ENCODE results near the gene IFIT1B.
"Not testable (repeated sequence)": the region's sequence is repeated elsewhere in the genome, so short reads cannot be mapped to it uniquely, and the experiment has no call there.

IFIT1B gene

GRCh38 chr10:89348975-89349374 is 28.9 kb upstream of the IFIT1B start:
- DNase-seq, result no peak

DNA sequence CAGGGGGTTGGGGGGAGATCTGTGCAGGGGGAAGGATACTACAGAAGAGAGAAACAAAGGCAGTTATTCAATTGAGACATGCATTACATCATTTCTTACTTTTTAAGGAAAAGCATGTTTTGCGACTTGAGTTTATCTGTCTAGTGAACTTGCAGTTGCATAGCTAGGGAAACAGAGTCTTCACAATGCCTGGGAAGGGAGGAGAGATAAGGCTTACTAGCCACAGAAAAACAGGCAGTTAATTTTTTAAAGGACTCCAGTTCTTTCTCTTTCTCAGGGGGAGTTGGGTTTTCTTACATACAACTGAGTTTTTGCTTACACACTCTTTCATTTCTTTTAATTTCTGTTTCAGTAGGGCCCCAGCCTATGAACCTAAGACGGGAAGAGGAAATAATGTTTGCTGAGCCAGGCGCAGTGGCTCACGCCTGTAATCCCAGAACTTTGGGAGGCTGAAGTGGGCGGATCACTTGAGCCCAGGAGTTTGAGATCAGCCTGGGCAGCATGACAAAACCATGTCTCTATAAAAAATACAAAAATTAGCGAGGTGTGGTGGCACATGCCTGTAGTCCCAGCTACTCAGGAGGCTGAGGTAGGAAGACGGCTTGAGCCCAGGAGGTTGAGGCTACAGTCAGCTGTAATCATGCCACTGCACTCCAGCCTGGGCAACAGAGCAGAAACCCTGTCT is 27.1 kb upstream of the IFIT1B start:
- not testable (repeated sequence) for DNase-seq

GRCh38 chr10:89351412-89351779 is 26.5 kb upstream of the IFIT1B start:
- no peak for DNase-seq

DNA sequence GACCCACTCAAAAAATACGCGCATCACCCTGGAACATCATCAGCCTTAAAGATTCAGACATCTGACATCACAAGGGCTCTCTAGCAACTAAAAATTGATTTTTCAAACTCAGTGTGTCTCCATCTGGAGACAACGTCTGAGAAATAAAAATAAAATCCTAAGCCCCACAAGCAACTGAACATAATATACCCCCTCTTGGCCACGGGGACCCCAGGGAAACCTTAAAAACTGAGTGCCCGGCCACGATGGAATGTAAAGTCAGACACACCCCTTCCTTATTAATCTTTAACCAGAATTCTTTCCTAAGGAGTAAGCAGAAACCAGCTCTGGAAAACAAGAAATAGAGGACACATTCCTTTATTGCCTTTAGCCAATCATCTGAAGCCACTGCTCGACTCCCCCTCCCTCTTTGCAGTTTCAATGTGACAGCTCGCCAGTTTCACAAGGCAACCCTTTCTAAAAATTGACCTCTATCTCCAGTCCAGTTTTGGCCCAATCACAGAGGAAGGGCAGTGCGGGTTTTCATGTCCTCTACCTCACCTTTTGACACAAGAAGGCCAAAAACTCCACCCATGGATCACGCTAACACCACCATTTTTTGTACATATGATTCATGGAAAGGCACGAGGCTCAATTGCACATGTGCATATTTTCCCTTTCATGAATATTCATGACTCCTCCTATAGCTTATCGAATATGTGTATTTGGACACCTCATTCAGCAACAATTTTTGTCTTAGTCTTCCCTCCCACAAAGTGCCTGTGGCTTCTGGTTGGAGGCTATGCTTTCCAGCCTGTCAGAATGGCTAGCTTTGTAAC is 25.9 kb upstream of the IFIT1B start:
- no peak for DNase-seq

DNA sequence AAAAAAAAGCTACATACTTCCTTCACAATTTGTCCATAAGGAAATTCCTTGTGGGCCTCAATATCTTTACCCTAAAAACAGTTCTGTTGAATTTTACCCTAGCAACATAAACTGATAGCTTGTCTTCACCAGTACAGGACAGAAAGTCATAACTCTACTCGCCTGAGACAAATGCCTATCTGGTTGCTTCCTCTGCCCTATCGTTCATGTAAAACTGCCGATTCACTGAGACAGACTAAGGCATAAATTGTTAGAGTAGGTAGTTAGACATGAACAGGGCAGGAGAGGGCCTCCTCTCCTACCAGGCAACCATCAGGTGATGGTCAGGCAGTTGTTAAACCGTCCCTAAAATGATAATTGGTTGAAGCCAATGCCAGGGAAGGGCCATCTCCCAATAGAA is 25.1 kb upstream of the IFIT1B start:
- no peak for DNase-seq

DNA sequence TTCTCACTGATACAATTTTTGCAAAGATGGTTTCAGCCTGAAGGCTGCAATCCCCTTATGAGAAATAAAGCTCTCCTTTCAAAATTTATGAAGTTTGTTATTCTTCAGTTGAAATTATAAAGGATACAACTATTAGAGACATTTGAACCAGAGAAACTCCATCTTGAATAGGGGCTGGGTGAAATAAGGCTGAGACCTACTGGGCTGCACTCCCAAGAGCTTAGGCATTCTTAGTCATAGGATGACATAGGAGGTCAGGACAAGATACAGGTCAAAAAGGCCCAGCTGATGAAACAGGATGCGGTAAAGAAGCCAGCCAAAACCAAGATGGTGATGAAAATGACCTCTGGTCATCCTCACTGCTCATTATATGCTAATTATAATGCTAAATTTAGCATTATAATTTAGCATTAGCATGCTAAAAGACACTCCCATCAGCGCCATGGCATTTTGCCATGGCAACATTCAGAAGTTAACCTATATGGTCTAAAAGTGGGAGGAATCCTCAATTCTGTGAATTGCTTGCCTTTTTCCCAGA is 22.4 kb upstream of the IFIT1B start:
- DNase-seq, result no peak

DNA sequence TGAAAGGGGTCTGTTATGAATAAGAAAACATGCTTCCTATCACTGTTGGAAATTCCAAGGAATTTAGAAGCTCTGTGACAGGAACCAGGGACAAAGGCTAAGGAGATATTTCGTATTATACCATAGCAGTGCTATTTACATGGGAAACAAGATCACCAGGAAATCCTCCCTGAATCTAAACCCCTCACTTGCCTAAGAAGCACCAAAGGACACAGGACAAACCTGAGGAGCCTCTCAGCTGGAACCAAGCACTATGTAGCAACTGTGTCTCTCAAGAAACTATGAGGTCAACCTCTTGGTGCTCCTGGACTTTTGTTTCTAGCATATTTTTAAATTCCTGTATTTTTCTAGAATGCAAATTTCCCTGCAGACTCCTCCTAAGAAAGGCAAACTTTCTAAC is 20.8 kb upstream of the IFIT1B start:
- DNase-seq, result no peak

DNA sequence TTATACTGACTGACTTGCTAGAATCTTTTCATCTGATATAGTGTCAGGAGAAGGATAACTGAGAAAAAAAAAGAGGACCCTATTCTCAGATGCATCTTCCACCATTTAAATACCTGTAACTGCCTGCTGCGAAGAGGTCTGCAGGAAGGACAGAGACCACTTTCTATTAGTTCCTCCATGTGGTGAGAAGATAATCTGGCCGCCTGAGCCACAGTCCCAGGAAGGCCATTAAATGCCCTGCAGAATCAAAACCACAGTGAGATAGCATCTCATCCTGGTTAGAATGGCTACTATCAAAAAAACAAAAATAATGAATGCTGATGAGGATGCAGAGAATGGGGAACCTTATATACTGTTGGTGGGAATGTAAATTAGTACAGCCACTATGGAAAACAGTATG is 19.9 kb upstream of the IFIT1B start:
- DNase-seq, result no peak

GRCh38 chr10:89360157-89360556 is 17.7 kb upstream of the IFIT1B start:
- DNase-seq, result no peak

- DNase-seq, result no peak
Observed at GRCh38 chr10:89362929-89363328, 14.9 kb upstream of the IFIT1B start.

- DNase-seq, result no peak
Observed at GRCh38 chr10:89363729-89364442, 14.0 kb upstream of the IFIT1B start.

DNA sequence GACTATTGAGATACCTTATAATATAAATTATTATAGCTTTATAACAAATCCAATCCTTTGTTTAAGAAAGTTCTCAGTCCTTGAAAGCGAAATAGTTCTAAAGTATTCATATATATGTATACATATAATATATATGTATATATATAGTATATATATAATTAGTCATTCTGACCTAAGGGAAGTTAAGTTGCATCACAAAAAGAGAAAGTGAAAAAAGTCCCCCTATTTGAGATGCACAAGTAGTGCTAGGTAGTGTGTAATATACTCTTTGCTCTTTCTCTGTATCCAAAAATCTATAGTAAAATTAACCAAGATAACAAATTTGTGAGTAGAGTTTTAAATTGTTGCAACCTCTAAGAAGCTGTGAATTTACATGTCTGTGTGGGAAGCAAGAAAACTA is 13.3 kb upstream of the IFIT1B start:
- no peak for DNase-seq

DNA sequence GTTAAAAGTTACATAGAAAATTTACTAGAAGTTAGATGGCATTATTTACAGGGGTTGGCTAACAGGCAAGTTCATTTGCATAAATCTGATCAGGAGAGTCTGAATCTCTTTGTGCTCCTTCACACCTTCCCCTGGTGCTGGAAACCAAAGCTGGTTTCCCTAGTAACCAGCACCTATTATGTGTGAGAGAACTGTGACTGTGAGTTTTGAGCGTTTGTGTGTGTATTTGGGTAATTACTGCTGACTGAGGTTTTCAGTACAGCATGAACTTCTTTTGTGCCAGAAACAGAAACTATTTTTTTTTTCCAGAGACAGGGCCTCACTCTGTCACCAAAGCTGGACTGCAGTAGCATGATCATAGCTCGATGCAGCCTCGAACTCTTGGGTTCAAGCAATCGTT is 10.3 kb upstream of the IFIT1B start:
- DNase-seq, result no peak

DNA sequence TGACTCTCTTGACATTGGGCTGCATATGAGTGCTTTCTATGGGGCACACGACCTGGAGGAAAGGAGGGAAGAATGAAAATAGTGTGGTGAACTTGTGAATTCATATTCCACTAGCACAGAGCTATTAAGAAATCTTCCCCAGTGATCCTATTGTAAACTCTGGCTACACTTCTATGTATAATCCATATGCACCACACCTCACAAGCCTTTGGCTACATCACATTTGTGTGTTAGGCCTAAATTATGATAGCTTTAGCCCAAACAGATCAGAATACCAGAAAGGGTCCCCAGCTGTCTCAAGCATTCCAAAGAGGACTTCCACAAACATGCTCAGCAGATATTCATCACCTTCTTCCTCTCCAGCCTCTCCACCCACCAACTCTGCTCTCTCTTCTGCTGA is 9.7 kb upstream of the IFIT1B start:
- no peak for DNase-seq

- no peak for DNase-seq
Observed at GRCh38 chr10:89369156-89370105, 8.4 kb upstream of the IFIT1B start.

GRCh38 chr10:89371079-89371478 is 6.8 kb upstream of the IFIT1B start:
- no peak for DNase-seq

DNA sequence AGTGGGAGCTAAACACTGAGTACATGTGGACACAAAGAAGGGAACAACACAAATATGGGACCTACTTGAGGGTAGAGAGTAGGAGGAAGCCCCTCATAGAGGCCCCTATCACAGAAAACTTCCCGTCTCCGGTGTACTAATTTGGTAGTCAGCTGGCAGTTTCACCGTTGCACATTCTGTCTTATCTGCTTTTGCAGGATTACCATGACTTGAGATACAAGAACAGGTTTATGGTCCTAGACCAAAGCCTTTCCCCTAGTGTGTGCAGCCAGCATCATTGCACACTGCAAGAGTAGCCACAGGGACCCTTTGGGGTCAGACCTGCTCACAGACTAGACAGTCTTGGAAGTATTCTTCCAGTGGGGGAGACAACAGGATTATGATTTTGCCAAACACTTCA is 5.9 kb upstream of the IFIT1B start:
- no peak for DNase-seq

GRCh38 chr10:89373916-89374711 is 3.7 kb upstream of the IFIT1B start:
- DNase-seq, result no peak

DNA sequence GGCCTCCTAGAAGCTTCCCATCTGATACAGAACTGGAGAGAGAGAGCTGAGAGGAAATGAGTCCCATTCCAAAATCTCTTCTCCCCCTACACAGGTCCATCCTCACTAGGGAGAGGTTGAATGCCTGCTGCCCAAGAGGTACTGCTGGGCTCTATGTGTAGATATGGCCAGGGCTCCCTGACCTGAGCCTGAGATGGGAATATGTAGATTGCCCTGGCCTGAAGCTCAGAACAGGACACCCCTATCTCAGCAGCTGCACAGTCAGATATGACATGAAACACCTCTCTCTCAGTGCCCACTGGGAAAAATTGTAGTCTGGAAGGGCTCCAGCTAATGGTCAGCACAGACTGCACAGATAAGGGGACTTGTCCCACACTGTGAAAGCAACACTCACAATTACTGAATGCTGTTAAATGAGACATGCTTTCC is 3.1 kb upstream of the IFIT1B start:
- DNase-seq, result no peak

DNA sequence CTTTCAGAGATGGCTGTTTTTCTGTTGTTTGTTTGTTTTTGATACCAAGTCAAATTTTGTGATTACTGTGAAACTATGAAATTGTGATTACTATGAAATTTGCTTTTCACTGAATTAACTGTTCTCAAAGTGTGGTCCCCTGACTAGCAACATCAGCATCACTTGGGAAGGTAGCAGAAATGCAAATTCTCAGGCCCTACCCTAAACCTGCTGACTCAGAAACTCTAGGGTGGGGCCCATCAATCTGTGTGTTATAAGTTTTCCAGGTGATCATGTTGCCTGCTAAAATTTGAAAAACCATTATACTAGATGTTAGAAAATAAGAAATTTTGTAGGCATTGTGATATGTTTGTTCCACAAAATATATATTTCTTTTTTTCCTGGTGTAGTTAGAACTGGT is 1.2 kb downstream of the IFIT1B start:
- DNase-seq, result no peak

- DNase-seq, result no peak
Observed at GRCh38 chr10:89382757-89383156, 4.9 kb downstream of the IFIT1B start.

Measured in NCI-H1048 (cell line).